ENCODE data around the gene FAM184A. TPM values are rescaled to one million over a fixed set of nuclear protein-coding genes. Genes with fewer than 3 reads are reported as not detected.
A peak's percentile ranks its signal among the peaks of the same experiment; 100 is the strongest.

Gene FAM184A
- total and polyA plus RNA-seq, 4 donors, result 15.7 to 44.2 (median 33.4) TPM

GRCh38 chr6:119077391-119077642, 1.1 kb downstream of the FAM184A start:
- Histone ChIP-seq H3K27me3 (ENCODE audit: control insufficient read depth, insufficient read depth, low read length) (no peaks in the 10 kb centered on the region), H3K27ac (ENCODE audit: low read depth, low read length) (no peak overlapping the region), H3K4me3 (ENCODE audit: low read depth, low read length) (peak overlapping the region; percentile 54), H3K4me1 (ENCODE audit: control insufficient read depth, insufficient read depth, low read length) (peaks cover 5% of the 10 kb centered on the region), H3K9me3 (ENCODE audit: control insufficient read depth, insufficient read depth, low read length) (no peaks in the 10 kb centered on the region), H3K36me3 (ENCODE audit: control insufficient read depth, insufficient read depth, low read length) (no peaks in the 10 kb centered on the region)
- peak in 1 of 6 donors; percentile 9 for DNase-seq (ENCODE audit: low read depth in 4 of 6, low spot score in 6 of 6)
- WGBS (ENCODE audit: insufficient coverage), result no CpG with 5 or more reads among the region's 3 CpGs

DNA sequence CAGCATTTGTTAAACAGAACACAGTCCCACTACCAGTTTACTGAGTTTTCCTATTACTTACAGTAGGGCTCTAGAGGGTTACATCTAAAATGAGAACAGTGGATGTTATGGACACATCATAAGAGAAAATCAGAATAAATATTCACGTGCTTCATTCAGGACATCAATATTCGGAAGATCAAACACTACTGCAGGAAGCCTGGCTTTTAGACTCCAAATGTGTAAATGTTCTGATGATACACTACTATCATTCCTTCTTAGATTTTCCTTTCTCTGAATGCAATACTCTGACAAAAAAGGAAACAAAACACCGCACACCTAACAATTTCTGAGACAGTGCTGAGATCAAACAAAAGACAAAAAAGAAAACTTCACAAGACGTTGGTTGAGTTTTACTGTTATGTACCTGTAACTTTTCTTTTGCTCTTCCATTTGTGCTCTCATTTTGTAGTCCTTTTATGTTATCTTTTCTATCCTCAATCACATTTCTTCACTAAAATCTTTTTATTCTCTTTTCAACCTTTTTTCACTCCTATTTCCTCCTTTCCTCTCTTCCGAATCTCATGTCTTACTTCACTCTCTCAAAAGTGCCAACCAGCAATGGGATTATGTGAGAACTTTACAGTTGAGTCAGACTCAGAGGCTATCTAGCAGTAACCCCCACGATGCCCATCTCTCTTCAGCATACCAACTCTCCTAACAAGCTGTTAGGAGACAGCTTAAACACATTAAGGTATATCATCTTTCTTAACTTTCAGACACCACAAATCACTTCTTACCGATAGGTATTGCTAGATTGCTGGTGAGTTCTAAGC, 1.7 kb downstream of the FAM184A start:
- peak in 2 of 6 donors; percentile 2 to 8 for DNase-seq (ENCODE audit: low read depth in 4 of 6, low spot score in 6 of 6)
- Histone ChIP-seq H3K27me3 (ENCODE audit: control insufficient read depth, insufficient read depth, low read length) (no peaks in the 10 kb centered on the region), H3K4me3 (ENCODE audit: low read depth, low read length) (peak overlapping the region; percentile 54), H3K9me3 (ENCODE audit: control insufficient read depth, insufficient read depth, low read length) (no peaks in the 10 kb centered on the region), H3K36me3 (ENCODE audit: control insufficient read depth, insufficient read depth, low read length) (no peaks in the 10 kb centered on the region), H3K4me1 (ENCODE audit: control insufficient read depth, insufficient read depth, low read length) (peaks cover 5% of the 10 kb centered on the region), H3K27ac (ENCODE audit: low read depth, low read length) (no peak overlapping the region)
- WGBS (ENCODE audit: insufficient coverage), result 90% methylated on average over 2 of the region's 7 CpGs

GRCh38 chr6:119076173-119076572, 2.3 kb downstream of the FAM184A start:
- Histone ChIP-seq H3K27me3 (ENCODE audit: control insufficient read depth, insufficient read depth, low read length) (no peaks in the 10 kb centered on the region), H3K9me3 (ENCODE audit: control insufficient read depth, insufficient read depth, low read length) (no peaks in the 10 kb centered on the region), H3K4me3 (ENCODE audit: low read depth, low read length) (no peak overlapping the region), H3K27ac (ENCODE audit: low read depth, low read length) (no peak overlapping the region), H3K36me3 (ENCODE audit: control insufficient read depth, insufficient read depth, low read length) (no peaks in the 10 kb centered on the region), H3K4me1 (ENCODE audit: control insufficient read depth, insufficient read depth, low read length) (peaks cover 5% of the 10 kb centered on the region)
- no peak for DNase-seq (ENCODE audit: low read depth in 4 of 6, low spot score in 6 of 6)
- no CpG with 5 or more reads among the region's 5 CpGs for WGBS (ENCODE audit: insufficient coverage)

- Histone ChIP-seq H3K9me3 (ENCODE audit: control insufficient read depth, insufficient read depth, low read length) (no peaks in the 10 kb centered on the region), H3K27ac (ENCODE audit: low read depth, low read length) (no peak overlapping the region), H3K4me3 (ENCODE audit: low read depth, low read length) (no peak overlapping the region), H3K27me3 (ENCODE audit: control insufficient read depth, insufficient read depth, low read length) (no peaks in the 10 kb centered on the region), H3K4me1 (ENCODE audit: control insufficient read depth, insufficient read depth, low read length) (peaks cover 5% of the 10 kb centered on the region), H3K36me3 (ENCODE audit: control insufficient read depth, insufficient read depth, low read length) (no peaks in the 10 kb centered on the region)
- WGBS (ENCODE audit: insufficient coverage), result no CpG with 5 or more reads among the region's 2 CpGs
- no peak for DNase-seq (ENCODE audit: low read depth in 4 of 6, low spot score in 6 of 6)
Measured at GRCh38 chr6:119075200-119075981, 3.1 kb downstream of the FAM184A start.

DNA sequence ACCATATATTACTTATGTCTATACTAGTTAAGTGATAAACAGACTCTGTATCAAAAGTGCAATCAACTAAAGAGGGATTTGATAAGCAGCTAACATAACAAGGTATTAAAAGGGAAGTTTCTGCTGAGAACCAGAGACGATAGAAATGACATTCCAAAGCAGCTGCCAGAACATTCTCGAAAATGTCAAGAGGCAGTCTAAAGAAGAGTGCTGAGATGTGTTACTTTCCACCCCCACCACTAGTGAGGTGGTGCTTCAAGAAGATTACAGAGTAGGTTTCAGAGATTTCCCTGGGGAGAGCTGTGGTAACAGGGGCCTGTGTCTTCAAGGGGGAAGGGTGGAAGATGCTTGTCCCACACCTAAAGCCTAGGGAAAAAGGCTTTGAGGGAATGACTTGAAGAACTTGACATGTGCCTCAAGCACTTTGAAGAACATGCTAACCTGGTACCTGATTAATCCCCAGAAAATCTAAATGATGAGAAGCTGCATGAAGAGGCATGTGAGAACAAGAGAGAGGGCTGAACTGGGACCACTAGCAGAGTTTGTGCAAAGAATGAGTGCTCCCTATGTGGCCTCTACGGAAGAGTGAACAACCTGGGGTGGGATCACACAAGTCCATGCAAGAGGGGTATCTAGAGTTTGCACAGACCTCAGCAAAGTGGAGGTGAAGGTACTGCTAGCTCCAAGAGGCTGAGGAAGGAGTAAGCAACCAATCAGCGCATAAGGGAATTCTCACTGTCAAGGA, 5.0 kb downstream of the FAM184A start:
- Histone ChIP-seq H3K27me3 (ENCODE audit: control insufficient read depth, insufficient read depth, low read length) (no peaks in the 10 kb centered on the region), H3K4me3 (ENCODE audit: low read depth, low read length) (no peak overlapping the region), H3K4me1 (ENCODE audit: control insufficient read depth, insufficient read depth, low read length) (peaks cover 5% of the 10 kb centered on the region), H3K9me3 (ENCODE audit: control insufficient read depth, insufficient read depth, low read length) (no peaks in the 10 kb centered on the region), H3K27ac (ENCODE audit: low read depth, low read length) (no peak overlapping the region), H3K36me3 (ENCODE audit: control insufficient read depth, insufficient read depth, low read length) (no peaks in the 10 kb centered on the region)
- WGBS (ENCODE audit: insufficient coverage), result 90% methylated on average over 2 of the region's 4 CpGs
- DNase-seq (ENCODE audit: low read depth in 4 of 6, low spot score in 6 of 6), result peak in 1 of 6 donors; percentile 9

GRCh38 chr6:119071576-119071975, 6.9 kb downstream of the FAM184A start:
- no peak for DNase-seq (ENCODE audit: low read depth in 4 of 6, low spot score in 6 of 6)
- no peaks in the 10 kb centered on the region for H3K9me3 ChIP-seq (ENCODE audit: control insufficient read depth, insufficient read depth, low read length)
- H3K4me3 ChIP-seq (ENCODE audit: low read depth, low read length), result no peak overlapping the region
- H3K27me3 ChIP-seq (ENCODE audit: control insufficient read depth, insufficient read depth, low read length), result no peaks in the 10 kb centered on the region
- H3K36me3 ChIP-seq (ENCODE audit: control insufficient read depth, insufficient read depth, low read length), result no peaks in the 10 kb centered on the region
- H3K27ac ChIP-seq (ENCODE audit: low read depth, low read length), result no peak overlapping the region
- no peaks in the 10 kb centered on the region for H3K4me1 ChIP-seq (ENCODE audit: control insufficient read depth, insufficient read depth, low read length)
- WGBS (ENCODE audit: insufficient coverage), result 100% methylated on average over 1 of the region's 2 CpGs

DNA sequence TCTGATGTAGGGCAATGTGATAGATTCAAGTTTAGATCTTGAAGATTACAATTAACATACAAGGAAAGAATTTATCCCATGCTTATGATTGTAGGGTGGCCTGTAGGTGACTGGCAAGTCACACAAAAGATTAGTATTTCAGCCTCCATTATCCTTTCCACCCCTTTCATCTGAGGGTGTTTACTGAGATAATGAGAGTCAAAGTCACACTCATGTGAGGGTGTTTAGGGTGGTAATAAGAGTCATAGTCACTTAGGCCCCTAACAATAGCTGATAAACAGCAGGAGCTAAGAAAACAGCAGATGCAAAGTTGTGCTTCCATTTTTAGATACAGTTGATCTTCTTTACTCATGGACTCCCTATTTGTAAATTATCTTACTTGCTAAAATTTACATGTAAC, 11.4 kb downstream of the FAM184A start:
- Histone ChIP-seq H3K4me1 (ENCODE audit: control insufficient read depth, insufficient read depth, low read length) (no peaks in the 10 kb centered on the region), H3K27ac (ENCODE audit: low read depth, low read length) (no peak overlapping the region), H3K36me3 (ENCODE audit: control insufficient read depth, insufficient read depth, low read length) (no peaks in the 10 kb centered on the region), H3K9me3 (ENCODE audit: control insufficient read depth, insufficient read depth, low read length) (no peaks in the 10 kb centered on the region), H3K4me3 (ENCODE audit: low read depth, low read length) (no peak overlapping the region), H3K27me3 (ENCODE audit: control insufficient read depth, insufficient read depth, low read length) (no peaks in the 10 kb centered on the region)
- no peak for DNase-seq (ENCODE audit: low read depth in 4 of 6, low spot score in 6 of 6)

DNA sequence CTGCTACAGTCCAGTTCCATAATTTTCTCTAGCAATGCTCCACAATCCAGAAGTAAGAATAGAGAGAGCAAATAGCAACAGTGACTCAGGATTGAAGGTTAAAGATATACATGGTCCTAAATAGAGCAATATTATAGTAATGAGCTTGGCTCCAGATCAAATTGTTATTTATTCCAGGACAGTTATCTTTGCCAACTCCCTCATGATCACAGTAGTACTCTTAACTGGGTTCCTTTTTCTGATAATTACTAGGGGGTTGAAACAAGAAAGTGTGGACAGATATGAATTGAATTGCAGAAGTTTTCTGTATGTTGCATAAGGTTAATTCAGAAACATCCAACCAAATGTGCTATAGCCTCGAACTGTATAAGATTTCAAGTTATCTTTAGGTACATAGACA, 11.9 kb downstream of the FAM184A start:
- WGBS (ENCODE audit: insufficient coverage), result no CpG with 5 or more reads among the region's 1 CpG
- H3K4me3 ChIP-seq (ENCODE audit: low read depth, low read length), result no peak overlapping the region
- no peak for DNase-seq (ENCODE audit: low read depth in 4 of 6, low spot score in 6 of 6)
- no peaks in the 10 kb centered on the region for H3K9me3 ChIP-seq (ENCODE audit: control insufficient read depth, insufficient read depth, low read length)
- no peaks in the 10 kb centered on the region for H3K27me3 ChIP-seq (ENCODE audit: control insufficient read depth, insufficient read depth, low read length)
- no peaks in the 10 kb centered on the region for H3K4me1 ChIP-seq (ENCODE audit: control insufficient read depth, insufficient read depth, low read length)
- no peaks in the 10 kb centered on the region for H3K36me3 ChIP-seq (ENCODE audit: control insufficient read depth, insufficient read depth, low read length)
- H3K27ac ChIP-seq (ENCODE audit: low read depth, low read length), result no peak overlapping the region

- Histone ChIP-seq H3K4me3 (ENCODE audit: low read depth, low read length) (no peak overlapping the region), H3K4me1 (ENCODE audit: control insufficient read depth, insufficient read depth, low read length) (no peaks in the 10 kb centered on the region), H3K36me3 (ENCODE audit: control insufficient read depth, insufficient read depth, low read length) (no peaks in the 10 kb centered on the region), H3K27ac (ENCODE audit: low read depth, low read length) (no peak overlapping the region), H3K9me3 (ENCODE audit: control insufficient read depth, insufficient read depth, low read length) (no peaks in the 10 kb centered on the region), H3K27me3 (ENCODE audit: control insufficient read depth, insufficient read depth, low read length) (no peaks in the 10 kb centered on the region)
- DNase-seq (ENCODE audit: low read depth in 4 of 6, low spot score in 6 of 6), result no peak
- WGBS (ENCODE audit: insufficient coverage), result 100% methylated on average over 1 of the region's 2 CpGs
Measured at GRCh38 chr6:119065955-119066354, 12.5 kb downstream of the FAM184A start.

All from spinal cord (tissue), 10 donors.